Chondrocyte (in vitro differentiated cells): Measurements from ENCODE around the gene PKDCC. TPM values are rescaled to one million over a fixed set of nuclear protein-coding genes. Genes with fewer than 3 reads are reported as not detected.

ENCODE experiments used
- DNase-seq: peaks from one replicate; pipeline ENCODE4 v3.0.0; 2021; ENCODE audit warnings: mixed read lengths, low spot score
- H3K27ac Mint-ChIP-seq: one replicate; pipeline ENCODE4 v1.8.0; 2021; ENCODE audit warnings: mild to moderate bottlenecking, moderate library complexity, mixed read lengths; ENCODE audit not compliant: unreplicated experiment
- H3K27me3 Mint-ChIP-seq: 2 replicates; pipeline ENCODE4 v1.8.0; 2021; ENCODE audit warnings: low read depth, mixed read lengths
- H3K36me3 Mint-ChIP-seq: 2 replicates; pipeline ENCODE4 v1.8.0; 2021; ENCODE audit warnings: low read depth, mixed read lengths
- H3K4me1 Mint-ChIP-seq: 2 replicates; pipeline ENCODE4 v1.8.0; 2021; ENCODE audit warnings: low read depth, mild to moderate bottlenecking, mixed read lengths
- H3K4me3 Mint-ChIP-seq: one replicate; pipeline ENCODE4 v1.8.0; 2021; ENCODE audit warnings: mild to moderate bottlenecking, moderate library complexity, mixed read lengths; ENCODE audit not compliant: unreplicated experiment
- H3K9me3 Mint-ChIP-seq: 2 replicates; pipeline ENCODE4 v1.8.0; 2021; ENCODE audit warnings: low read depth, mixed read lengths
- total RNA-seq: library from RNA; stranded (reverse); gene quantifications from 3 replicates; pipeline ENCODE4 v1.2.1, GENCODE V29; 2021
- TF ChIP-seq, protein P1 (sequence below): fragments of 200-600 bp; sonication (generic); IDR thresholded peaks from 2 replicates; pipeline ENCODE4 v1.5.0; 2021; ENCODE audit warnings: antibody characterized with exemption, mild to moderate bottlenecking, moderate library complexity

PKDCC gene
- total RNA-seq, 1 donor from 2014 or later: 164 TPM

DNA sequence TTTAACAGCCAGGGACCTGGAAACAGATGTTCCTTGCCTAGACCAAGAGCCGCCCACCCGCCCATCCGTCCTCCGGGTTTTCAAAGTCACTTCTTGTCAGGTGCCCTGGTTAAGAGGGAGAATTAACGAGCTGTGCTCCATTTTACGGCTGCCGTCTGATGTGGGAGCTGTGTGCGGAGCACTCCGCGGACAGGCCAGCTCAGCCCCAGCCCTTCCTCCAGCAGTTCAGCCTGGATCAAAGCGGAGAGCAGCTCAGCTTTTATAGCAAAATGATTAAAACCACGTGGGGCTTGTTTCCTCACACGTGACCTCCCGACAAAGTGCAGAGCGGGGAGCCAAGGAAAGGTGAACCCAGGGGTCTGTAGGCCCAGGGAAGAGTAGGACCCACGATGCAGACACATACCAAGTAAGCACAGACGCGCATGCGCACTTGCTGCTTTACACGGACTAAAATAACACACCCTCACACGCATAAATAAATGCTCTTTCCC is 46.1 kb upstream of the PKDCC start:
- no peak overlapping the region for H3K4me3 Mint-ChIP-seq
- TF ChIP-seq, protein P1, sequence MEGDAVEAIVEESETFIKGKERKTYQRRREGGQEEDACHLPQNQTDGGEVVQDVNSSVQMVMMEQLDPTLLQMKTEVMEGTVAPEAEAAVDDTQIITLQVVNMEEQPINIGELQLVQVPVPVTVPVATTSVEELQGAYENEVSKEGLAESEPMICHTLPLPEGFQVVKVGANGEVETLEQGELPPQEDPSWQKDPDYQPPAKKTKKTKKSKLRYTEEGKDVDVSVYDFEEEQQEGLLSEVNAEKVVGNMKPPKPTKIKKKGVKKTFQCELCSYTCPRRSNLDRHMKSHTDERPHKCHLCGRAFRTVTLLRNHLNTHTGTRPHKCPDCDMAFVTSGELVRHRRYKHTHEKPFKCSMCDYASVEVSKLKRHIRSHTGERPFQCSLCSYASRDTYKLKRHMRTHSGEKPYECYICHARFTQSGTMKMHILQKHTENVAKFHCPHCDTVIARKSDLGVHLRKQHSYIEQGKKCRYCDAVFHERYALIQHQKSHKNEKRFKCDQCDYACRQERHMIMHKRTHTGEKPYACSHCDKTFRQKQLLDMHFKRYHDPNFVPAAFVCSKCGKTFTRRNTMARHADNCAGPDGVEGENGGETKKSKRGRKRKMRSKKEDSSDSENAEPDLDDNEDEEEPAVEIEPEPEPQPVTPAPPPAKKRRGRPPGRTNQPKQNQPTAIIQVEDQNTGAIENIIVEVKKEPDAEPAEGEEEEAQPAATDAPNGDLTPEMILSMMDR: no peak
- peaks cover 5% of the 10 kb centered on the region for H3K36me3 Mint-ChIP-seq
- DNase-seq: no peak
- peaks cover 25% of the 10 kb centered on the region for H3K4me1 Mint-ChIP-seq
- no peak overlapping the region for H3K27ac Mint-ChIP-seq
- peaks cover 10% of the 10 kb centered on the region for H3K9me3 Mint-ChIP-seq
- no peaks in the 10 kb centered on the region for H3K27me3 Mint-ChIP-seq

DNA sequence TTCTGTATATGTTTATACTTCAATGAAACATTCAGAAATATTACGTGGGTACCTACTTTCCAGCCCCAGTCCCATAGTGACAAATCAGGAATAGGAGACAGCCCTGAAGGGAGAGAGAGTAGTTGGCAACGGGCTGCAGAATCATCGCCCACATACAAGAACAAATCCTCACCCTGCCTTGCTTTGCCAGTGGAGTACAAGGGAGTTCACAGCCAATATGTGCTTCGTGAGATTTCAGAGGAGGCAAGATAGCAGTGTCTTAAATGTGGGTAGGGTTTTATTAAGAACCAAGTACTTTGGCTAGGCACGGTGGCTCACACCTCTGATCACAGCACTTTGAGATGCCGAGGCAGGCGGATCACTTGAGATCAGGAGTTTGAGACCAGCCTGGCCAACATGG is 40.3 kb upstream of the PKDCC start:
- Mint-ChIP-seq H3K27ac (no peak overlapping the region), H3K36me3 (peaks cover 5% of the 10 kb centered on the region), H3K9me3 (peaks cover 10% of the 10 kb centered on the region), H3K4me3 (no peak overlapping the region), H3K4me1 (peaks cover 29% of the 10 kb centered on the region), H3K27me3 (no peaks in the 10 kb centered on the region)
- DNase-seq: no peak
- TF ChIP-seq, protein P1: no peak

DNA sequence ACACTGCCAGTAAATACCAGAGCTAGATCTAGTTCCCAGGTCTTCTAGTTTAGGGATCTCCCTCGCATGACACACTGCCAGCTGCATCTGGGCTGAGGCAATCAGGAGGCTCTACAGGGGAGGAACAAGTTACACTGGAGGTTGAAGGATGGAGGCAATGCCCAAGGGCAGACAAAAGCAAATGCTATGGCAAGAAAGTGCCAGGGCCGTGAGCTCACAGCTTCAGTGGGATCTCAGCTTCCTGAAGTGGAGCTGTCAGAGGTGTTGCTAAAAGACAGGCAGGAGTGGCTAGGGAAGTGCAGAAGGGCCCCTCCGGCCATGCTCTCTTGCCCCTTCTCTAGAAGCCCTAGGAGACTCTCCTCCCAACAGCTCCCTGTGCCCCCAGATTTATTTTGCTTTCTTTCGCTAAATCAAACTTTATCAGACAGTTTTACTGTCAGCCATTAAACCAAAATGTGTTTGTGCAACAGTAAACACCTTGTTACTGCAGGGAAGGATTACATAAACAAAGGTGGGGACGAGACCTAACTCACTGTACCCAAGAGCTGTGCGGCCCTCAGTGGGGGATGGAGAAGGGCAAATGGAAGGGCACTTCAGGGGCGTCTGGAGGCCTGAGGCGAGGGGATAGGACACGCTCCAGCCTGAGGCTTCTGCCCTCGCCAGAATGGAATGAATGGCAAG is 39.4 kb upstream of the PKDCC start:
- Mint-ChIP-seq H3K27ac (peak overlapping the region; percentile 1), H3K4me3 (no peak overlapping the region), H3K36me3 (peaks cover 5% of the 10 kb centered on the region), H3K4me1 (peaks cover 32% of the 10 kb centered on the region), H3K9me3 (peaks cover 10% of the 10 kb centered on the region), H3K27me3 (no peaks in the 10 kb centered on the region)
- TF ChIP-seq, protein P1: no peak
- no peak for DNase-seq

DNA sequence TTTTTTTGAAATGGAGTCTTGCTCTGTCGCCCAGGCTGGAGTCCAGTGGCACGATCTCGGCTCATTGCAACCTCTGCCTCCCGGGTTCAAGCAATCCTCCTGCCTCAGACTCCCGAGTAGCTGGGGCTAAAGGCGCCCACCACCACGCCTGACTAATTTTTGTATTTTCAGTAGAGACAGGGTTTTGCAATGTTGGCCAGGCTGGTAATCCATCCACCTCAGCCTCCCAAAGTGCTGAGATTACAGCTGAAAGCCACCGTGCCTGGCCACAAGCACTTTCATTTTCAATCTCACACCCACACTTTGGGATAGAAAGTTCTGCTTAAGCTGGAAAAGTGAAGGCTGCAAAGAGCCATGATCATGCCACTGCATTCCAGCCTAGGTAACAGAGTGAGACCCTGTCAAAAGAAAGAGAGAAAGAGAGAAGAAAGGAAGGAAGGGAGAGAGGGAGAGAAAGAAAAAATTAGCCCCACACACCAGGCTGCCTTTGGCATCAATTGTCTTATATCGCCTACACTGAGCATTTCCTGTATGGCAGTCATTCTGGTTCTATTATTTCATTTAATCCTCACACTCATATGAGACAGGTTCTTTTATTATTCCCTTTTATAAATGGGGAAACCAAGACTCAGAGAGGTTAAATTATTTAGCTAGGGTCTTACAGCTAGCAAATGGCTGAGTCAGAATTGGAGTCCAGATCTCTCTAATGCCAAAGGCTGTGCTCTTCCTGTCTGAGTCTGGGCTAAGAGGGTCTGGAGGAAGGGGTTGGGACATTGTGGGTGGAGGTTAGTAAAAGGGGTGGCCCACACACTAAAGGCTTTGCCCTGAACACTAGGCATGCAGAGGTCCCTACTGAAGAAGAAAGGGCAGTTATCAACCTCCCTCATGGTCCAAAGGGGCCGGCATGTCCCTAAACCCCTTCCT is 37.9 kb upstream of the PKDCC start:
- no peaks in the 10 kb centered on the region for H3K36me3 Mint-ChIP-seq
- no peak for DNase-seq
- peak overlapping the region; percentile 70 for H3K27ac Mint-ChIP-seq
- H3K4me1 Mint-ChIP-seq: peaks cover 32% of the 10 kb centered on the region
- H3K9me3 Mint-ChIP-seq: peaks cover 3% of the 10 kb centered on the region
- H3K4me3 Mint-ChIP-seq: no peak overlapping the region
- H3K27me3 Mint-ChIP-seq: no peaks in the 10 kb centered on the region
- TF ChIP-seq, protein P1: no peak

DNA sequence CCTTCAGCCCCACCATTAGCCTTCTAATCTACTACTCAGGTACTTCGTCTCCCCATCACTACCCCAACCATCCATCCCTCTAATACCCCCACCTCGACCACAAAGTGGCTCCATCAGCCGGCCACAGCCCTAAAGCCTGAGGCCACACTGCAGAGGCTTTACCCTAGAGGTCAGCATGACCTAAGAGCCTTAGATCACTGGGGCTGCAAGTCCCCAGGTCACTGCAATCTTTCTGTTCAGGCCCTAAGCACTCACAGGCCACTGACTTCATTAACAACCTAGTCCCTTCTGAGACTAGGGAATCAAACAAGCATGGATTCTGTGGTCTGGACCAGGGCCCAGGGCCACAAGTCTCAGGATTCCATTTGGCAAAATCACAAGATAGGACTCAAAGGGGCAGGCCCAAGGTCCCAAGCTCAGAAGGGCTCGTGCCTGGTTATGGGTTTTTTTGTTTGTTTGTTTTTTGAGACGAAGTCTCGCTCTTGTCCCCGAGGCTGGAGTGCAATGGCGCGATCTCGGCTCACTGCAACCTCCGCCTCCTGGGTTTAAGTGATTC is 37.0 kb upstream of the PKDCC start:
- H3K9me3 Mint-ChIP-seq: no peaks in the 10 kb centered on the region
- no peak overlapping the region for H3K4me3 Mint-ChIP-seq
- H3K36me3 Mint-ChIP-seq: no peaks in the 10 kb centered on the region
- no peak overlapping the region for H3K27ac Mint-ChIP-seq
- DNase-seq: no peak
- peaks cover 32% of the 10 kb centered on the region for H3K4me1 Mint-ChIP-seq
- TF ChIP-seq, protein P1: no peak
- no peaks in the 10 kb centered on the region for H3K27me3 Mint-ChIP-seq
